Glutamatergic neuron (in vitro differentiated cells): ENCODE measurements around the gene PLXDC1. TPM values are rescaled to one million over a fixed set of nuclear protein-coding genes. Genes with fewer than 3 reads are reported as not detected.
A peak's percentile ranks its signal among the peaks of the same experiment; 100 is the strongest.

Experiments
- DNase-seq: peaks from one replicate; pipeline ENCODE4 v3.0.0; 2022
- H3K27ac Mint-ChIP-seq: one replicate; pipeline ENCODE4 v1.8.0; 2020; ENCODE audit warnings: mild to moderate bottlenecking, mixed read lengths, inconsistent platforms; ENCODE audit not compliant: unreplicated experiment
- H3K27me3 Mint-ChIP-seq: one replicate; pipeline ENCODE4 v1.8.0; 2020; ENCODE audit warnings: mild to moderate bottlenecking, moderate library complexity, mixed read lengths, inconsistent platforms; ENCODE audit not compliant: unreplicated experiment
- H3K36me3 Mint-ChIP-seq: one replicate; pipeline ENCODE4 v1.8.0; 2020; ENCODE audit warnings: mild to moderate bottlenecking, mixed read lengths, inconsistent platforms; ENCODE audit not compliant: unreplicated experiment
- H3K4me1 Mint-ChIP-seq: one replicate; pipeline ENCODE4 v1.8.0; 2020; ENCODE audit warnings: mild to moderate bottlenecking, low read depth, mixed read lengths, inconsistent platforms; ENCODE audit not compliant: unreplicated experiment
- H3K4me3 Mint-ChIP-seq: one replicate; pipeline ENCODE4 v1.8.0; 2020; ENCODE audit warnings: mild to moderate bottlenecking, mixed read lengths, inconsistent platforms; ENCODE audit not compliant: unreplicated experiment
- H3K9me3 Mint-ChIP-seq: one replicate; pipeline ENCODE4 v1.8.0; 2020; ENCODE audit warnings: mild to moderate bottlenecking, moderate library complexity, mixed read lengths, inconsistent platforms; ENCODE audit not compliant: unreplicated experiment
- total RNA-seq: library from RNA; stranded (reverse); fragmentation: NEBNext Ultra II Directional; extraction: Animal tissue kit (Norgen Biotek cat#: 25700); gene quantifications from one replicate; pipeline ENCODE4 v1.2.1, GENCODE V29; 2021; ENCODE audit not compliant: unreplicated experiment
- TF ChIP-seq, protein P1 (sequence below): fragments of 200-600 bp; sonication (generic); IDR thresholded peaks from one replicate; pipeline ENCODE4 v1.5.0; 2021; ENCODE audit not compliant: partially characterized antibody, unreplicated experiment

PLXDC1 gene
- total RNA-seq, 1 donor from 2014 or later = not detected

DNA sequence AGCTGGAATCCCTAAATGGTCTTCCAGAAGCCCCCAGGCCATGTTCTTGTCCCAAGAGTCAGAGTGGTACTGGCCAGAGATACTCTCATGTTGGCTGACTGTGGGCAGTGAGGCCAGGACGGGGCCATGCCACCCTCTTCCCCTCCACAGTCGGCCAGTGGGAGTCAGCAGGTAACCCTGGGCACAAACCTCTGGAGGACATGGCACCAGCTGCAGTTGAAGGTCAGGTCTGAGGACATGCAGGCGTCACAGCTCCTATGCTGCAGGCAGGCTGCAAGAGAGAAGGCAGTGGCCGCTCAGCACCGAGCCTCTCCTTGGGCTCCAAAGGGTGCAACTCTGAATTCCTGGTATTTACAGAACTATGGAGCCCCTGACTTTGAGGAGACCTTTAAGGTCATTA lies 68.2 kb downstream of the PLXDC1 start:
- DNase-seq = no peak
- TF ChIP-seq, protein P1, sequence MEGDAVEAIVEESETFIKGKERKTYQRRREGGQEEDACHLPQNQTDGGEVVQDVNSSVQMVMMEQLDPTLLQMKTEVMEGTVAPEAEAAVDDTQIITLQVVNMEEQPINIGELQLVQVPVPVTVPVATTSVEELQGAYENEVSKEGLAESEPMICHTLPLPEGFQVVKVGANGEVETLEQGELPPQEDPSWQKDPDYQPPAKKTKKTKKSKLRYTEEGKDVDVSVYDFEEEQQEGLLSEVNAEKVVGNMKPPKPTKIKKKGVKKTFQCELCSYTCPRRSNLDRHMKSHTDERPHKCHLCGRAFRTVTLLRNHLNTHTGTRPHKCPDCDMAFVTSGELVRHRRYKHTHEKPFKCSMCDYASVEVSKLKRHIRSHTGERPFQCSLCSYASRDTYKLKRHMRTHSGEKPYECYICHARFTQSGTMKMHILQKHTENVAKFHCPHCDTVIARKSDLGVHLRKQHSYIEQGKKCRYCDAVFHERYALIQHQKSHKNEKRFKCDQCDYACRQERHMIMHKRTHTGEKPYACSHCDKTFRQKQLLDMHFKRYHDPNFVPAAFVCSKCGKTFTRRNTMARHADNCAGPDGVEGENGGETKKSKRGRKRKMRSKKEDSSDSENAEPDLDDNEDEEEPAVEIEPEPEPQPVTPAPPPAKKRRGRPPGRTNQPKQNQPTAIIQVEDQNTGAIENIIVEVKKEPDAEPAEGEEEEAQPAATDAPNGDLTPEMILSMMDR = no peak
- H3K27ac Mint-ChIP-seq = no peak overlapping the region
- H3K4me3 Mint-ChIP-seq = no peak overlapping the region
- H3K9me3 Mint-ChIP-seq = no peaks in the 10 kb centered on the region
- peaks cover 5% of the 10 kb centered on the region for H3K27me3 Mint-ChIP-seq
- no peaks in the 10 kb centered on the region for H3K36me3 Mint-ChIP-seq
- peaks cover 17% of the 10 kb centered on the region for H3K4me1 Mint-ChIP-seq

DNA sequence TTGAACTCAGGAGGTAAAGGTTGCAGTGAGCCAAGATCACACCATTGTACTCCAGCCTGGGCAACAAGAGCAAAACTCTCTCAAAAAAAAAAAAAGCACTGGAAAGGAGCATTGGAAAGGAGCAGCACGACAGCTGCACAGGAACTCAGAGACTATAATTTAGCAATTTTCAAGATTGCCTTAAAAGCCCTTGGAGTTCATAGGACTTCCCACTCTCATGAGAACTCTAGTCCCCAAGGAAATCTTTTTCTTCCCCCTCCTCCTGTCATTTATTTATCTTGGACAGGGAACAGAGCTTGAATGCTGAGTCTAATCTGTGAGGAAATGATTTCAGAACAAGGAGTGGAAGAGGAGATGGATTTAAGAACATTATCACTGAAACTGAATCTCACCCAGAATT lies 69.0 kb downstream of the PLXDC1 start:
- H3K4me3 Mint-ChIP-seq = no peak overlapping the region
- peaks cover 17% of the 10 kb centered on the region for H3K4me1 Mint-ChIP-seq
- H3K27ac Mint-ChIP-seq = no peak overlapping the region
- DNase-seq = no peak
- no peaks in the 10 kb centered on the region for H3K9me3 Mint-ChIP-seq
- peaks cover 5% of the 10 kb centered on the region for H3K27me3 Mint-ChIP-seq
- TF ChIP-seq, protein P1 = no peak
- H3K36me3 Mint-ChIP-seq = no peaks in the 10 kb centered on the region

DNA sequence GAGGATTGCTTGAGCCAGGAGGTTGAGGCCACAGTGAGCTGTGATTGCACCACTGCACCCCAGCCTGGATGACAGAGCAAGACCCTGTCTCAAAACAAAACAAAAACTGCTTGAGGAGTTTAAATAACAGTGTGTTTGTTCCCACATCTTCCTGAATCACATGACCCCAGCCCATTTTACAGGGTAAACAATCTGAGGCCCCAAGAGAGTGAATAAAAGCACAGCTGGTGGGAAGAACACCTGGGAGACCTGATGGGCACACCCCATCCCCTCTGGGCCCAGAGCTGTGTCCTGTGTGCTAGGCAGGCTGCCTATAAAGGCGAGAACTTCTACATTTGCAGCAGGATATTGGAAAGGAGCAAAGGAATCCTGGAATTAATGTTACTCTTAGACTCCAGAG lies 69.6 kb downstream of the PLXDC1 start:
- no peak for DNase-seq
- no peak overlapping the region for H3K27ac Mint-ChIP-seq
- no peak overlapping the region for H3K4me3 Mint-ChIP-seq
- H3K36me3 Mint-ChIP-seq = no peaks in the 10 kb centered on the region
- TF ChIP-seq, protein P1 = no peak
- H3K4me1 Mint-ChIP-seq = peaks cover 17% of the 10 kb centered on the region
- peaks cover 5% of the 10 kb centered on the region for H3K27me3 Mint-ChIP-seq
- H3K9me3 Mint-ChIP-seq = no peaks in the 10 kb centered on the region

DNA sequence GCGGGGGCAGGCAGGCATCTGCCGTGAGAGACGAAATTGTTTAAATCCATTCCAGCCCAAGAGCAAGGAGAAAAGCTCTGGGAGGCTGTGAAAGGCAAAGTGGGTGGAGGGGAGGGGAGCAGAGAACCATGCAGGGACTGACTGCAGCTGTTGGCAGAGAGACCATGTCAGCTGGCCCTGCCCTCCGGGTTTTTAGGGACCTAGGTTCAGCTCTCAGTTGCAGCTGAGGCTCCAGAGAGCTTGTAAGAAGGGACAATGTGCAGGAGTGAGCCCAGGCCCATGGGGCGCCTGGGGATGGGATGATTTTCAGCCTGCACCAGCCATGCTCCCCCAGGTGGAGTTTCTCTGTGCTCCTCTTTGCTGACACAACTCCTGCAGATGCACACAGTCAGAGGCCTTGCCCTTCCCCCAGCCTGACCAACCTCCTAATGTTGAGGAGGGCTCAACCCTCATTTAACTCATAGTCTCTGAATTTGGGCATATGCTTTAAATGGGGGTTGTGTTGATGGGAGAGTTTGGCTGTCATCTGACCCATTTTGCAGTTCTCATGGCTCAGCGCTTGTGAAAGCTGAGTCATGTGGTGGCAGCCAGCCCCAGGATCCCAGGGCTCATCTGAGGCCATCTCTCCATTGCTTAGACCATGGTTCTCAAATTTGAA lies 70.9 kb downstream of the PLXDC1 start:
- peak overlapping the region; percentile 64 for H3K27ac Mint-ChIP-seq
- H3K9me3 Mint-ChIP-seq = no peaks in the 10 kb centered on the region
- no peak overlapping the region for H3K4me3 Mint-ChIP-seq
- no peaks in the 10 kb centered on the region for H3K36me3 Mint-ChIP-seq
- DNase-seq = peak; percentile 68
- TF ChIP-seq, protein P1 = no peak
- H3K27me3 Mint-ChIP-seq = peaks cover 5% of the 10 kb centered on the region
- peaks cover 17% of the 10 kb centered on the region for H3K4me1 Mint-ChIP-seq

DNA sequence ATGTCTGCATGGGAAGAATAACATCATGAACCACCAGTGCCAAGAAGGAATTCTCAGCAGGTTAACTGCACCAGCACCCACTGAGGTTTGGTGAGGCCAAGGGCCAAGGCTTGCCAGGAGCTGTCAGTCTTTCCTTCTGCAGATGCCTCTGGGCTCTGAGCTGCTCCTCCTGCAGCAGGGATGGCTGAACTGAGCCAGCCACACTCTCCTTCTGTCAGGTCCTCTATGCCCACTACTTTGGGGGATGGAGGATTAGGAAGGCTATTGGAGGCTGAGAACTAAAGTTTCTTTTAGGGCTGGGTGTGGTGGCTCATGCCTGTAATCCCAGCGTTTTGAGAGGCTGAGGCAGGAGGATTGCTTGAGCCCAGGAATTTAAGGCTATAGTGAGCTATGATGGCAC lies 71.6 kb downstream of the PLXDC1 start:
- TF ChIP-seq, protein P1 = no peak
- Mint-ChIP-seq H3K9me3 (no peaks in the 10 kb centered on the region), H3K27ac (no peak overlapping the region), H3K27me3 (peaks cover 3% of the 10 kb centered on the region), H3K4me3 (no peak overlapping the region), H3K36me3 (no peaks in the 10 kb centered on the region), H3K4me1 (peaks cover 14% of the 10 kb centered on the region)
- DNase-seq = no peak
